Fibroblast of pulmonary artery (primary cell): Measurements from ENCODE around the gene MRPL49.

Source experiments
- DNase-seq: peaks from one replicate; pipeline ENCODE4 v3.0.0-alpha.2; 2010; ENCODE audit warnings: low read depth
- H3K4me3 ChIP-seq: replicated peaks from 2 replicates; pipeline ENCODE4 v1.5.1; 2011; ENCODE audit warnings: low read depth, mild to moderate bottlenecking, control low read depth, low read length, moderate library complexity
- TF ChIP-seq, protein P1 (sequence below): IDR thresholded peaks from 2 replicates; pipeline ENCODE4 v1.5.1; 2011; ENCODE audit warnings: mild to moderate bottlenecking, control low read depth, low read length, inconsistent platforms; ENCODE audit errors: missing control alignments

The MRPL49 gene

GRCh38 chr11:65121865-65122696 lies at the start of gene MRPL49, which contains the start of gene FAU:
TSS of gene MRPL49 (plus strand) at chr11:65122321. CDS start at chr11:65122347, 26 bp downstream.
TSS of gene FAU (minus strand) at chr11:65122134. CDS start at chr11:65121813, 321 bp downstream.
- TF ChIP-seq, protein P1, sequence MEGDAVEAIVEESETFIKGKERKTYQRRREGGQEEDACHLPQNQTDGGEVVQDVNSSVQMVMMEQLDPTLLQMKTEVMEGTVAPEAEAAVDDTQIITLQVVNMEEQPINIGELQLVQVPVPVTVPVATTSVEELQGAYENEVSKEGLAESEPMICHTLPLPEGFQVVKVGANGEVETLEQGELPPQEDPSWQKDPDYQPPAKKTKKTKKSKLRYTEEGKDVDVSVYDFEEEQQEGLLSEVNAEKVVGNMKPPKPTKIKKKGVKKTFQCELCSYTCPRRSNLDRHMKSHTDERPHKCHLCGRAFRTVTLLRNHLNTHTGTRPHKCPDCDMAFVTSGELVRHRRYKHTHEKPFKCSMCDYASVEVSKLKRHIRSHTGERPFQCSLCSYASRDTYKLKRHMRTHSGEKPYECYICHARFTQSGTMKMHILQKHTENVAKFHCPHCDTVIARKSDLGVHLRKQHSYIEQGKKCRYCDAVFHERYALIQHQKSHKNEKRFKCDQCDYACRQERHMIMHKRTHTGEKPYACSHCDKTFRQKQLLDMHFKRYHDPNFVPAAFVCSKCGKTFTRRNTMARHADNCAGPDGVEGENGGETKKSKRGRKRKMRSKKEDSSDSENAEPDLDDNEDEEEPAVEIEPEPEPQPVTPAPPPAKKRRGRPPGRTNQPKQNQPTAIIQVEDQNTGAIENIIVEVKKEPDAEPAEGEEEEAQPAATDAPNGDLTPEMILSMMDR = no peak
- DNase-seq = peak; percentile 98
- peak within 1 kb of the TSS; percentile 84 for H3K4me3 ChIP-seq

DNA sequence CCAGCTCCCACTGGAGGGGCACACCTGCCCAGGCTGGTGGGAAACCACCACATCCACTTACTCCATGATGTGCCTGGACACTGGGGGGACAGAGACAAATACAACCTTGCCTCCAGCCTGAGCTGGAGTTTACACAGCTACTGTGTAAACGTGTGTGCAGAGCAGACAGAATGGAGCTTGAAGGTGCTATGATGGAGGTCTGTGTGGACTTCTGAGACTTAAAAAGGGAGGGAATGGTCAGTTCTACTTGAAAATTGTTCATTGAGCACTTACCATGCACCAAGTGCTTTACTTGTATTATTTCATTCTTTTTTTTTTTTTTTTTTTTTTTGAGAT lies 49.5 kb upstream of the MRPL49 start:
- DNase-seq = no peak
- no peak overlapping the region for H3K4me3 ChIP-seq
- TF ChIP-seq, protein P1 = no peak

- no peak for DNase-seq
- TF ChIP-seq, protein P1 = no peak
- H3K4me3 ChIP-seq = no peak overlapping the region
Observed at GRCh38 chr11:65077451-65077850, 44.7 kb upstream of the MRPL49 start.

GRCh38 chr11:65078151-65078550 lies 44.0 kb upstream of the MRPL49 start:
- no peak overlapping the region for H3K4me3 ChIP-seq
- TF ChIP-seq, protein P1 = peak; percentile 54
- DNase-seq = peak; percentile 49

DNA sequence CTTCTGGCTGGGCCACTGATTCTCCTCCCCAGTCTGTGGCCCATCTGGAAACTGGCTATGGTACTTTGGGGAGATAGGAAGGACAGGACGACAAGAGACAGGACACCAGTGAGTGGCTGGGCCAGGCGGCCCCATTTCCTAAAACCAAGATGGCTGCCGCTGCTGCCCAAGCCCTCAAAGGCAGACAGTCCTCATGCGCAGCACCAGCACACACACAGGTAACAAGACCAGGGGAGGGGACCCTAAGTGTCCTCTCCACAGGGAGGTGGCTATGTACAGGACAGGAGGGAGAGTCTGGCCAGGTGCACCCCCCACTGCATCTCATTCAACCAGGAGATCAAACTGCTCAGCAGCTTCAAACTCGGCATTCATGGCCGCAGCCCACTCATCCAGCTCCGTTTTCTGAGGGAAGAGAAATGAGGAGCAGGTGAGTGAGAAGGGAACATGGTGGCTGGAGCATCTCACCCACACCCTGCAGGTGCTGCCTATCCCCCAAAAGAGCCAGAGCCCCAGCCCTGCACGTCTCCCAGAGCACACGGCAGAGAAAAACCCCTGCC lies 43.3 kb upstream of the MRPL49 start:
- TF ChIP-seq, protein P1 = no peak
- DNase-seq = no peak
- H3K4me3 ChIP-seq = no peak overlapping the region

GRCh38 chr11:65083134-65083833 lies 38.8 kb upstream of the MRPL49 start:
- no peak for DNase-seq
- H3K4me3 ChIP-seq = peak overlapping the region; percentile 92
- TF ChIP-seq, protein P1 = no peak
